ENCODE measurements around the gene LRRTM4.

DNA sequence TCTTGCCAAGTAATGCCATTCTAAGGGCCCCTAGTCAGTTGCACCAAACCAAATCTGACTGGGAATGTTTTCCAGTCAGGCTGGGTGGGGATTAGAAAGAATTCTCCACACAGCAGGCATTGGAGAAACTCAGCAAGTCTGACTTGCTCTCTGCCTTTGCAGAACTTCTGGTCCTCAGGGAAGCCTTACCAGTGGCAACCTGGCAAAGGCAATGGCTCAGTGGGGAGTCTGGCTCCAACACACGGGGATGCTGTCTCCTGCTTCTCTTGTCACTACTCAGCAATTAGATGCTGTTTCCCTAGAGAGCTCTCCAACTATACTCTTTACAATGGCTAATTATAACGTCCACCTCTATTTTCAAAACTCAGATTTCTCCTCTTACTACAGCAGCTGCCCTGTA is 810.7 kb downstream of the LRRTM4 start:
- TF ChIP-seq, protein P1, sequence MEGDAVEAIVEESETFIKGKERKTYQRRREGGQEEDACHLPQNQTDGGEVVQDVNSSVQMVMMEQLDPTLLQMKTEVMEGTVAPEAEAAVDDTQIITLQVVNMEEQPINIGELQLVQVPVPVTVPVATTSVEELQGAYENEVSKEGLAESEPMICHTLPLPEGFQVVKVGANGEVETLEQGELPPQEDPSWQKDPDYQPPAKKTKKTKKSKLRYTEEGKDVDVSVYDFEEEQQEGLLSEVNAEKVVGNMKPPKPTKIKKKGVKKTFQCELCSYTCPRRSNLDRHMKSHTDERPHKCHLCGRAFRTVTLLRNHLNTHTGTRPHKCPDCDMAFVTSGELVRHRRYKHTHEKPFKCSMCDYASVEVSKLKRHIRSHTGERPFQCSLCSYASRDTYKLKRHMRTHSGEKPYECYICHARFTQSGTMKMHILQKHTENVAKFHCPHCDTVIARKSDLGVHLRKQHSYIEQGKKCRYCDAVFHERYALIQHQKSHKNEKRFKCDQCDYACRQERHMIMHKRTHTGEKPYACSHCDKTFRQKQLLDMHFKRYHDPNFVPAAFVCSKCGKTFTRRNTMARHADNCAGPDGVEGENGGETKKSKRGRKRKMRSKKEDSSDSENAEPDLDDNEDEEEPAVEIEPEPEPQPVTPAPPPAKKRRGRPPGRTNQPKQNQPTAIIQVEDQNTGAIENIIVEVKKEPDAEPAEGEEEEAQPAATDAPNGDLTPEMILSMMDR (IDR thresholded peaks at IDR 0.05), result no peak
- TF ChIP-seq, protein P2, sequence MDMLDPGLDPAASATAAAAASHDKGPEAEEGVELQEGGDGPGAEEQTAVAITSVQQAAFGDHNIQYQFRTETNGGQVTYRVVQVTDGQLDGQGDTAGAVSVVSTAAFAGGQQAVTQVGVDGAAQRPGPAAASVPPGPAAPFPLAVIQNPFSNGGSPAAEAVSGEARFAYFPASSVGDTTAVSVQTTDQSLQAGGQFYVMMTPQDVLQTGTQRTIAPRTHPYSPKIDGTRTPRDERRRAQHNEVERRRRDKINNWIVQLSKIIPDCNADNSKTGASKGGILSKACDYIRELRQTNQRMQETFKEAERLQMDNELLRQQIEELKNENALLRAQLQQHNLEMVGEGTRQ (IDR thresholded peaks at IDR 0.05), result no peak
- no peak for TF ChIP-seq KDM5A (IDR thresholded peaks at IDR 0.05)
- TF ChIP-seq, protein P3, sequence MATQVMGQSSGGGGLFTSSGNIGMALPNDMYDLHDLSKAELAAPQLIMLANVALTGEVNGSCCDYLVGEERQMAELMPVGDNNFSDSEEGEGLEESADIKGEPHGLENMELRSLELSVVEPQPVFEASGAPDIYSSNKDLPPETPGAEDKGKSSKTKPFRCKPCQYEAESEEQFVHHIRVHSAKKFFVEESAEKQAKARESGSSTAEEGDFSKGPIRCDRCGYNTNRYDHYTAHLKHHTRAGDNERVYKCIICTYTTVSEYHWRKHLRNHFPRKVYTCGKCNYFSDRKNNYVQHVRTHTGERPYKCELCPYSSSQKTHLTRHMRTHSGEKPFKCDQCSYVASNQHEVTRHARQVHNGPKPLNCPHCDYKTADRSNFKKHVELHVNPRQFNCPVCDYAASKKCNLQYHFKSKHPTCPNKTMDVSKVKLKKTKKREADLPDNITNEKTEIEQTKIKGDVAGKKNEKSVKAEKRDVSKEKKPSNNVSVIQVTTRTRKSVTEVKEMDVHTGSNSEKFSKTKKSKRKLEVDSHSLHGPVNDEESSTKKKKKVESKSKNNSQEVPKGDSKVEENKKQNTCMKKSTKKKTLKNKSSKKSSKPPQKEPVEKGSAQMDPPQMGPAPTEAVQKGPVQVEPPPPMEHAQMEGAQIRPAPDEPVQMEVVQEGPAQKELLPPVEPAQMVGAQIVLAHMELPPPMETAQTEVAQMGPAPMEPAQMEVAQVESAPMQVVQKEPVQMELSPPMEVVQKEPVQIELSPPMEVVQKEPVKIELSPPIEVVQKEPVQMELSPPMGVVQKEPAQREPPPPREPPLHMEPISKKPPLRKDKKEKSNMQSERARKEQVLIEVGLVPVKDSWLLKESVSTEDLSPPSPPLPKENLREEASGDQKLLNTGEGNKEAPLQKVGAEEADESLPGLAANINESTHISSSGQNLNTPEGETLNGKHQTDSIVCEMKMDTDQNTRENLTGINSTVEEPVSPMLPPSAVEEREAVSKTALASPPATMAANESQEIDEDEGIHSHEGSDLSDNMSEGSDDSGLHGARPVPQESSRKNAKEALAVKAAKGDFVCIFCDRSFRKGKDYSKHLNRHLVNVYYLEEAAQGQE (IDR thresholded peaks at IDR 0.05), result no peak
- TF ChIP-seq POLR2A (IDR thresholded peaks at IDR 0.05; ENCODE audit: low read length), result no peak
- TF ChIP-seq NR3C1 (IDR thresholded peaks at IDR 0.05), result no peak
- no peak for TF ChIP-seq CHD2 (IDR thresholded peaks at IDR 0.05; ENCODE audit: low read length, partially characterized antibody)
